Heart right ventricle (tissue), 16 donors: ENCODE measurements around the gene JMJD6. TPM values are rescaled to one million over a fixed set of nuclear protein-coding genes. Genes with fewer than 3 reads are reported as not detected.

Experiments
- ATAC-seq, 8 donors: fragments of 200-7000 bp; cut with Tn5 transposase; one replicate each; pipeline ENCODE4 v1.9.1; 2020; ENCODE audit warnings: mild to moderate bottlenecking in 8 of 8, moderate library complexity in 8 of 8, moderate number of reproducible peaks in 1 of 8
- DNase-seq, 2 donors: peaks; one replicate each; pipeline ENCODE4 v3.0.0-alpha.2; 2020
- H3K27ac ChIP-seq, 10 donors: fragments of 200-600 bp; sonication (generic) in 2 of 10; one replicate each; pipeline versions ENCODE4 v1.5.0 to v1.8.0; 2020 to 2022; ENCODE audit warnings: mild to moderate bottlenecking in 3 of 10
- H3K27me3 ChIP-seq, 7 donors: fragments of 200-600 bp; one replicate each; pipeline ENCODE4 v1.8.0; 2021 to 2022; ENCODE audit warnings: mild to moderate bottlenecking in 2 of 7
- H3K36me3 ChIP-seq, 9 donors: fragments of 200-600 bp; sonication (generic) in 1 of 9; one replicate each; pipeline versions ENCODE4 v1.5.0 to v1.8.0; 2020 to 2022; ENCODE audit warnings: mild to moderate bottlenecking in 2 of 9
- H3K4me1 ChIP-seq, 9 donors: fragments of 200-600 bp; sonication (generic) in 1 of 9; one replicate each; pipeline versions ENCODE4 v1.5.0 to v1.8.0; 2020 to 2022; ENCODE audit warnings: mild to moderate bottlenecking in 4 of 9
- H3K4me3 ChIP-seq, 10 donors: fragments of 200-600 bp; sonication (generic) in 2 of 10; one replicate each; pipeline versions ENCODE4 v1.5.0 to v1.8.0; 2020 to 2022; ENCODE audit warnings: mild to moderate bottlenecking in 7 of 10, moderate library complexity in 2 of 10
- H3K9me3 ChIP-seq, 11 donors: fragments of 200-600 bp in 10 of 11; sonication (generic) in 2 of 11; one replicate each; pipeline versions ENCODE4 v1.5.0 to v1.8.0; 2013 to 2022; ENCODE audit warnings: mild to moderate bottlenecking in 2 of 11, control low read depth in 1 of 11, moderate library complexity in 1 of 11
- CTCF ChIP-seq, 9 donors: fragments of 200-600 bp; sonication (generic) in 2 of 9; IDR thresholded peaks; one replicate each; pipeline versions ENCODE4 v1.5.0 to v1.8.0; 2021 to 2022; ENCODE audit warnings: antibody characterized with exemption in 9 of 9, mild to moderate bottlenecking in 5 of 9, moderate library complexity in 1 of 9
- WGBS, 2 donors: extraction: QIAGEN DNeasy Blood & Tissue Kit; methylation state at CpG; one replicate each; pipeline ENCODE4 v1.1.7; 2013; ENCODE audit warnings: inconsistent platforms in 1 of 2; 5-methylcytosine and 5-hydroxymethylcytosine counted together
- intact Hi-C, 10 donors: fragments of 100-400 bp; cut with DNase I; formaldehyde crosslinking; loops; one replicate each; pipeline versions ENCODE4 v1.11.1 to v1.14.2; 2022
- polyA plus RNA-seq, 2 donors: library from polyadenylated mRNA; stranded (reverse); fragments of 200-250 nt; gene quantifications; one replicate each; pipeline ENCODE4 v1.2.3, GENCODE V29; 2013
- total RNA-seq, 10 donors: library from RNA; stranded (reverse); fragmentation: NEBNext Ultra II Directional in 3 of 10; extraction: Animal tissue kit (Norgen Biotek cat#: 25700) in 3 of 10; gene quantifications; one replicate each; pipeline versions ENCODE4 v1.2.1 to v1.2.4, GENCODE V29; 2021 to 2023
- donor health status: Arrhythmogenic right ventricular cardiomyopathy.
- donor health status: ischemic (EF 13 %, LVEDD 7.1; RV severe dilation, severe dysfunction).
- donor health status: healthy with polysubstance abuse.
- donor health status: DM: no; HTN: yes; CAD: no.
- donor health status: DM: no; HTN: no; CAD: no.
- donor health status: ischemic (EF 25% LVEDD 6.9; RV normal size, moderate dysfunction).
- donor health status: ischemic (EF 25% LVEDD 5.7; RV mildly dilated, moderate dysfunction).
- donor health status: healthy.
- donor health status: DM: yes; HTN: yes; CAD: no.
- donor health status: Ischemic cardiomyopathy.
- donor health status: ischemic (EF 35%, LVEDD 5.7; RV mildly dilated, moderate dysfunction).
- donor health status: nonischemic (EF 11% LVEDD 7.7; RV severe dilation, severe dysfunction).
- donor health status: DM: yes; HTN: yes; CAD: no.
- donor health status: PGD.
- donor health status: ischemic (EF 29% LVEDD 5.4; RV normal size, mild dysfunction).
- donor health status: nonischemic (EF 23%, LVEDD 6.1; RV moderate dilation, normal function).

Gene JMJD6
- total and polyA plus RNA-seq, 12 donors = 34.6 to 79.3 (median 43.2) TPM

- Histone ChIP-seq H3K27ac (peak overlapping the region in 1 of 10 donors; percentile 15), H3K4me1 (peaks cover 9 to 60% (median 52%) of the 10 kb centered on the region in 9 donors), H3K36me3 (peaks cover 0 to 82% (median 71%) of the 10 kb centered on the region in 9 donors), H3K4me3 (no peak overlapping the region), H3K27me3 (no peaks in the 10 kb centered on the region), H3K9me3 (no peaks in the 10 kb centered on the region)
- ATAC-seq (no peak), DNase-seq (no peak)
- intact Hi-C loops = loop anchor here in 2 of 10 donors (10.0 kb wide), 2 partner anchors 47 to 177 kb away; partner anchors contain the start of gene PRCD (in 1 of the 2)
- no peak for TF ChIP-seq CTCF (IDR thresholded peaks at IDR 0.05)
- 93 to 94% methylated on average over 8 of the region's 8 CpGs for WGBS, 2 donors
Measured at GRCh38 chr17:76722279-76722678, 4.1 kb downstream of the JMJD6 start.

- 74 to 75% methylated on average over 10 of the region's 10 CpGs for WGBS, 2 donors
- peak overlapping the region in 7 of 10 donors; percentile 15 to 58 (median 39) for H3K27ac ChIP-seq
- intact Hi-C loops = loop anchor here in 2 of 10 donors (10.0 kb wide), 2 partner anchors 47 to 177 kb away; partner anchors contain the start of gene PRCD (in 1 of the 2)
- peaks cover 14 to 66% (median 59%) of the 10 kb centered on the region in 9 donors for H3K4me1 ChIP-seq
- no peaks in the 10 kb centered on the region for H3K9me3 ChIP-seq
- H3K27me3 ChIP-seq = no peaks in the 10 kb centered on the region
- peaks cover 0 to 90% (median 76%) of the 10 kb centered on the region in 9 donors for H3K36me3 ChIP-seq
- no peak for ATAC-seq
- no peak overlapping the region for H3K4me3 ChIP-seq
- no peak for TF ChIP-seq CTCF (IDR thresholded peaks at IDR 0.05)
- no peak for DNase-seq
Measured at GRCh38 chr17:76721463-76721862, 4.9 kb downstream of the JMJD6 start.

- peaks cover 0 to 95% (median 76%) of the 10 kb centered on the region in 9 donors for H3K36me3 ChIP-seq
- no peak overlapping the region for H3K4me3 ChIP-seq
- TF ChIP-seq CTCF (IDR thresholded peaks at IDR 0.05) = no peak
- peak in 2 of 8 donors; percentile 6 to 30 for ATAC-seq
- no peak for DNase-seq
- intact Hi-C loops = loop anchor here in 2 of 10 donors (10.0 kb wide), 2 partner anchors 46 to 176 kb away; partner anchors contain the start of gene PRCD (in 1 of the 2)
- WGBS, 2 donors = 67 to 86% methylated on average over 9 of the region's 9 CpGs
- H3K27me3 ChIP-seq = no peaks in the 10 kb centered on the region
- H3K27ac ChIP-seq = peak overlapping the region in 6 of 10 donors; percentile 20 to 58 (median 42)
- H3K9me3 ChIP-seq = no peaks in the 10 kb centered on the region
- peaks cover 19 to 71% (median 64%) of the 10 kb centered on the region in 9 donors for H3K4me1 ChIP-seq
Measured at GRCh38 chr17:76720941-76721340, 5.5 kb downstream of the JMJD6 start.

- no peak for DNase-seq
- no peak for TF ChIP-seq CTCF (IDR thresholded peaks at IDR 0.05)
- WGBS, 2 donors = 61 to 71% methylated on average over 9 of the region's 9 CpGs
- peak overlapping the region in 5 of 10 donors; percentile 29 to 58 (median 46) for H3K27ac ChIP-seq
- peaks cover 25 to 74% (median 67%) of the 10 kb centered on the region in 9 donors for H3K4me1 ChIP-seq
- no peaks in the 10 kb centered on the region for H3K9me3 ChIP-seq
- H3K36me3 ChIP-seq = peaks cover 0 to 100% (median 76%) of the 10 kb centered on the region in 9 donors
- H3K4me3 ChIP-seq = no peak overlapping the region
- ATAC-seq = peak in 1 of 8 donors; percentile 14
- H3K27me3 ChIP-seq = no peaks in the 10 kb centered on the region
- intact Hi-C loops = loop anchor here in 2 of 10 donors (10.0 kb wide), 2 partner anchors 45 to 175 kb away; partner anchors contain the start of gene PRCD (in 1 of the 2)
Measured at GRCh38 chr17:76720211-76720610, 6.2 kb downstream of the JMJD6 start.
